ENCODE results near the gene CCDC106.

- TF ChIP-seq CTCF (conservative IDR thresholded peaks at IDR 0.05), result no peak
- no peak; the same call in 1 of the 2 replicates for TF ChIP-seq ZFX (IDR thresholded peaks at IDR 0.05)
Measured at GRCh38 chr19:55599468-55599841, 48.6 kb upstream of the CCDC106 start, which contains the start of gene FIZ1.

Measured in C4-2B (cell line).